Transverse colon (tissue), 4 donors: ENCODE results near the gene TTYH2. TPM values are rescaled to one million over a fixed set of nuclear protein-coding genes. Genes with fewer than 3 reads are reported as not detected.

Experiments used
- DNase-seq: peaks from one replicate; pipeline ENCODE4 v3.0.0-alpha.2; 2019
- H3K27ac ChIP-seq, 4 donors: fragments of 200-600 bp; sonication (generic); 2 replicates each; pipeline ENCODE4 v1.5.1; 2016 to 2018; ENCODE audit warnings: inconsistent platforms in 4 of 4
- H3K27me3 ChIP-seq: fragments of 200-600 bp; sonication (generic); 2 replicates; pipeline ENCODE4 v1.5.1; 2017; ENCODE audit warnings: inconsistent platforms
- H3K36me3 ChIP-seq, 4 donors: fragments of 200-600 bp; sonication (generic); 2 replicates each; pipeline ENCODE4 v1.5.1; 2017 to 2019; ENCODE audit warnings: inconsistent platforms in 4 of 4
- H3K4me1 ChIP-seq, 4 donors: fragments of 200-600 bp; sonication (generic); 2 replicates each; pipeline ENCODE4 v1.5.1; 2017 to 2020; ENCODE audit warnings: inconsistent platforms in 4 of 4
- H3K4me3 ChIP-seq, 4 donors: fragments of 200-600 bp; sonication (generic); 1 replicate in 1 of 4; 2 replicates in 3 of 4; pipeline versions ENCODE4 v1.5.1 to v1.6.1; 2017 to 2019; ENCODE audit warnings: inconsistent platforms in 4 of 4
- H3K9me3 ChIP-seq, 2 donors: fragments of 200-600 bp; sonication (generic); 2 replicates each; pipeline ENCODE4 v1.5.1; 2017 to 2019; ENCODE audit warnings: inconsistent platforms in 2 of 2
- EP300 ChIP-seq: sonication (generic); formaldehyde crosslinking; IDR thresholded peaks from one replicate; pipeline ENCODE4 v1.6.1; 2017; ENCODE audit warnings: antibody characterized with exemption, low read depth
- POLR2A ChIP-seq: fragments of 450-650 bp; IDR thresholded peaks from one replicate; pipeline ENCODE4 v1.6.1; 2016; ENCODE audit warnings: antibody characterized with exemption, mild to moderate bottlenecking, moderate library complexity
- POLR2AphosphoS5 ChIP-seq, 3 donors: sonication (generic); formaldehyde crosslinking; IDR thresholded peaks; one replicate each; pipeline ENCODE4 v1.6.1; 2016; ENCODE audit warnings: antibody characterized with exemption in 3 of 3
- WGBS, 2 donors: methylation state at CpG; one replicate each; pipeline ENCODE4 v1.1.5; 2018; ENCODE audit warnings: low coverage in 1 of 2; 5-methylcytosine and 5-hydroxymethylcytosine counted together
- in situ Hi-C, 4 donors: fragments of 200-750 bp; cut with MboI; loops; one replicate each; pipeline versions ENCODE4 v1.15.0 to v1.15.1; 2017; ENCODE audit warnings: low sequenced_read_pairs in 3 of 4, low pct_ligation_motif_present in 1 of 4, low pct_unique_long_range_greater_than_20kb in 1 of 4
- intact Hi-C: fragments of 100-400 bp; cut with DNase I; formaldehyde crosslinking; loops from one replicate; pipeline ENCODE4 v1.15.1; 2023; ENCODE audit warnings: low total_unique reads
- total RNA-seq, 4 donors: library from RNA; depleted of rRNA; stranded (reverse); fragments of >200 nt; gene quantifications; one replicate each; pipeline ENCODE4 v1.1.0, GENCODE V29; 2016
- TF ChIP-seq, protein P1 (sequence below), 5 experiments: fragments of 200-600 bp in 3 of 5; fragments of 450-650 bp in 2 of 5; sonication (generic) in 3 of 5; IDR thresholded peaks; 1 replicate in 2 of 5; 2 replicates in 3 of 5; pipeline ENCODE4 v1.5.1; 2016 to 2017; ENCODE audit warnings: antibody characterized with exemption in 5 of 5, inconsistent platforms in 3 of 5, mild to moderate bottlenecking in 2 of 5, moderate library complexity in 1 of 5

TTYH2 gene
- total RNA-seq, 4 donors from 2014 or later, result 0.37 to 5.2 (median 2.3) TPM

DNA sequence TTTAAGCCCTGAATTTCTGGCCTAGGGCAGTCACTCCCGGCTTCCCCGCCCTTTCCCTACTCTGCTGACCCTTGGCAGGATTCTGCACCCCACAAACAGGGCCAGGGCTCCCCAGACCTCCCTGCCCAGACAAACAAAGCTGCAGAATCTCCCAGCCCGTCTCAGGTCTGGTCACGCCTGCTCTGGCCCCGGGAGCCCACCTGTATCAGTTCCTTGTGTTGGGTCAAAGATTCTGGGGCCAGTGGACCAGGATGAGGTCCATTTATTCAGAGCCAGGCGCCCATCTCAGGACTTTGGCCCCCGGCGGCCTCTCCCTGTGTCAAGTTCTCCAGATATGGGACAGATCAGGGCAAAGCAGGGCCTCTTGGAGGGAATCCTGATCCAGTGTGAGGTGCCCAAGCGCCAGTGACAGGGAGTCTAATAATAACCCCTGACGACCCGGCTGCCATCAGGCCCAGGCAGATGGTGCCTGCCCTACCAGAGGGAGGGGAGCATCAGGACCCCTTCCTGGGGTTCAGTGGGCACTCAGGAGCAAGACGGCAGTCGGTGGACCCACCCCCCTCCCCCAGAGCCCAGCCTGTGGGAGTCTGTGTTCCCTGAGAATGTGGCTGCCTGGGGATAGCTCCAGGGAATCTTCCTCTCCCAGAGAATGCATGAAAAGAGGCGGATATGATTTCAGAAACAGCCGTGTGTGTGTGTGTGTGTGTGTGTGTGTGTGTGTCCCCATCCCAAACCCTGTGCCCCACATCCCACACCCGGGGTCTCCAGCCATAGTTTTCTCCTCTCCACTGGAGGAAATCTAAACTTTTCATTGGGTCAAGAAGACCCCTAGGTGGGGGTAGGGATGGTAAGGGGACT, 1.3 kb downstream of the TTYH2 start:
- in situ Hi-C loops, result loop anchor here in 2 of 4 donors (25.0 kb wide), 1 partner anchor 148 kb away; the partner anchor contains the start of genes BTBD17 (in 2 of the 2) and GPR142 (in 2 of the 2)
- Histone ChIP-seq H3K27me3 (peaks cover 10% of the 10 kb centered on the region), H3K27ac (peak overlapping the region in 2 of 4 donors; percentile 75 to 87), H3K4me3 (peak overlapping the region in 2 of 4 donors; percentile 48 to 59), H3K9me3 (no peaks in the 10 kb centered on the region), H3K4me1 (peaks cover 21 to 45% (median 35%) of the 10 kb centered on the region in 4 donors), H3K36me3 (peaks cover 0 to 5% (median 2%) of the 10 kb centered on the region in 4 donors)
- TF ChIP-seq POLR2A (no peak), POLR2AphosphoS5 (IDR thresholded peaks at IDR 0.05) (no peak), EP300 (no peak)
- TF ChIP-seq, protein P1, sequence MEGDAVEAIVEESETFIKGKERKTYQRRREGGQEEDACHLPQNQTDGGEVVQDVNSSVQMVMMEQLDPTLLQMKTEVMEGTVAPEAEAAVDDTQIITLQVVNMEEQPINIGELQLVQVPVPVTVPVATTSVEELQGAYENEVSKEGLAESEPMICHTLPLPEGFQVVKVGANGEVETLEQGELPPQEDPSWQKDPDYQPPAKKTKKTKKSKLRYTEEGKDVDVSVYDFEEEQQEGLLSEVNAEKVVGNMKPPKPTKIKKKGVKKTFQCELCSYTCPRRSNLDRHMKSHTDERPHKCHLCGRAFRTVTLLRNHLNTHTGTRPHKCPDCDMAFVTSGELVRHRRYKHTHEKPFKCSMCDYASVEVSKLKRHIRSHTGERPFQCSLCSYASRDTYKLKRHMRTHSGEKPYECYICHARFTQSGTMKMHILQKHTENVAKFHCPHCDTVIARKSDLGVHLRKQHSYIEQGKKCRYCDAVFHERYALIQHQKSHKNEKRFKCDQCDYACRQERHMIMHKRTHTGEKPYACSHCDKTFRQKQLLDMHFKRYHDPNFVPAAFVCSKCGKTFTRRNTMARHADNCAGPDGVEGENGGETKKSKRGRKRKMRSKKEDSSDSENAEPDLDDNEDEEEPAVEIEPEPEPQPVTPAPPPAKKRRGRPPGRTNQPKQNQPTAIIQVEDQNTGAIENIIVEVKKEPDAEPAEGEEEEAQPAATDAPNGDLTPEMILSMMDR (IDR thresholded peaks at IDR 0.05), result no peak
- 72% methylated on average over 13 of the region's 16 CpGs; no CpG with 5 or more reads in 1 of the 2 donors for WGBS, 2 donors
- DNase-seq, result no peak
- intact Hi-C loops, result loop anchor here (10.0 kb wide), 1 partner anchor 230 kb away; no protein-coding TSS in a partner anchor

DNA sequence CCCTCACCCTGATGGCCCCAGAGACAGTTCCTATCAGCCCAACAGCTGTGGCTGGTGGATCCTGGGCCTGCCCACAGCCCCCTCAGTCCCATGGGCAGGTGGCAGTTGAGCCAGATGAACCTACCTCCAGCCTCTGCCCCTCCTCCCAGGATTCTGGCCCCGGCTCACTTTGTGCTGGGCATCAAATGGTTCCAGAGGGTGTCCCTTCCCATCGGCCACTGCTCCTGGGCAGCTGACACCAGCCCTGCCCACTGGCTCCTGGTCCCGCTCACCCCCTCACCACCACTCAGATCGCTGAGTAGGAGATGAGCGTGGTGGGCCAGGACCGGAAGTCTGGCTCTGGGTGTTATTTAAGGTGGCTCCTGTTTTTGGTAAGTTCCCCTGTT, 2.0 kb downstream of the TTYH2 start:
- Histone ChIP-seq H3K4me3 (no peak overlapping the region), H3K9me3 (no peaks in the 10 kb centered on the region), H3K27me3 (peaks cover 10% of the 10 kb centered on the region), H3K4me1 (peaks cover 21 to 42% (median 33%) of the 10 kb centered on the region in 4 donors), H3K27ac (no peak overlapping the region), H3K36me3 (no peaks in the 10 kb centered on the region)
- WGBS, 2 donors, result 76% methylated on average over 5 of the region's 6 CpGs; no CpG with 5 or more reads in 1 of the 2 donors
- in situ Hi-C loops, result loop anchor here in 2 of 4 donors (25.0 kb wide), 1 partner anchor 147 kb away; the partner anchor contains the start of genes BTBD17 (in 2 of the 2) and GPR142 (in 2 of the 2)
- intact Hi-C loops, result loop anchor here (10.0 kb wide), 1 partner anchor 229 kb away; no protein-coding TSS in a partner anchor
- no peak for DNase-seq
- TF ChIP-seq POLR2AphosphoS5 (IDR thresholded peaks at IDR 0.05), result no peak
- TF ChIP-seq POLR2A, result no peak
- TF ChIP-seq, protein P1 (IDR thresholded peaks at IDR 0.05), result no peak
- no peak for TF ChIP-seq EP300

DNA sequence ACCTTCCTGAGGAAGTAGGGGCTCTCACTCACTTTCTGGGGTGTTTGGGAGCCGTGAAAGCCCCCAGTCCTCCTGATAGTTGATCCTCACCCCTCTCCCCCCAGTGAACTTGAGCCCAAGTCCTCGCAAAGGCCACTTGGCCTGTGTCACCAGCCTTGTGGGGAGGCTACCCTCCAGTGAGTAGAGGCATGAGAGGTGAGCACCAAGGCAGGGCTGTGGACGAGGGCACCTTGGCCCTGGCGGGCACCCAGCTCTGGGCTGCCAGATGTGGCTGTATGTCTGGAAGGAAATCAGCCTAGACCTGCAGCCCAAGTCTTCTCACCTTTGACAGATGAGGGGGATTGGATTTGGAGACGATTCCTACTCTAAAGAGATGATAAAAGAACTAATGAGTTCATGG, 3.1 kb downstream of the TTYH2 start:
- in situ Hi-C loops (loop anchor here in 2 of 4 donors (25.0 kb wide), 1 partner anchor 146 kb away; the partner anchor contains the start of genes BTBD17 (in 2 of the 2) and GPR142 (in 2 of the 2)), intact Hi-C loops (loop anchor here (10.0 kb wide), 1 partner anchor 228 kb away; no protein-coding TSS in a partner anchor)
- TF ChIP-seq, protein P1 (IDR thresholded peaks at IDR 0.05), result no peak
- no peak for TF ChIP-seq EP300
- no peak for TF ChIP-seq POLR2A
- no peak for TF ChIP-seq POLR2AphosphoS5 (IDR thresholded peaks at IDR 0.05)
- H3K4me3 ChIP-seq, result no peak overlapping the region
- WGBS, 2 donors, result 60 to 70% methylated on average over 2 to 5 of the region's 5 CpGs
- no peak for DNase-seq
- no peak overlapping the region for H3K27ac ChIP-seq
- no peaks in the 10 kb centered on the region for H3K36me3 ChIP-seq
- peaks cover 10% of the 10 kb centered on the region for H3K27me3 ChIP-seq
- no peaks in the 10 kb centered on the region for H3K9me3 ChIP-seq
- H3K4me1 ChIP-seq, result peaks cover 13 to 30% (median 26%) of the 10 kb centered on the region in 4 donors

DNA sequence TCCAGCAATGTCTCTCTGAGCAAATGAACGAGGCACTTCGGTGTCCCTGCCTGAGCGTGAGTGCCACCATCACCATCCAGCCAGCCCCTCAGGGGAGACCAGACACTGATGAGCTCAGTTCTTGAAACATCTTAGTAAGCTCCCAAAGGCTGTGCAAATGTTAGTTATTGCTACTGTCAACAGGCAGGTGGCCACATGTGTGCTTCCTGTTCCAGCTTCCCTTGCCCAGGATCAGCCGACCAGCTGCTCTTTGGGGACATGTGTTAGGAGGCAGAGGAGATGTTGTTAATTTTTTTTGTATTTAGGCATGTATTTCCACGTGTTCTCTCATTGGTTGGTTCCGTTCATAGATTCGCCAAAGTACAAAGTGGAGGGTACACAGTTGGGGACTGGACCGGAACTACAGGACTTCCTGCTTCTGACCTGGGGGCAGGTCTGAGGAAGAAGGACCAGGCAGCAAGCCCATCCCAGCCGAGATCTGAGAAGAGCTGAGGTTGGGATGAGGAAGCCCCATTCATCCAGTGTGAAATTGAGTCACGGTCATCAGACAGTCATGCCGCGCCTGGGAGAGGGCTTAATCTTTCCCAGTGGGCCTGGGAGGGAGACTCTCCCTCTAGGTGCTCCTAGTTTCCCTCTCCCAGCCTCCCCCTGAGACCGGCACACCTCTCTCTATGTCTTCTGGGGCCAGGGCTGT, 3.8 kb downstream of the TTYH2 start:
- 60 to 78% methylated on average over 1 to 13 of the region's 13 CpGs for WGBS, 2 donors
- H3K4me3 ChIP-seq, result no peak overlapping the region
- no peaks in the 10 kb centered on the region for H3K9me3 ChIP-seq
- DNase-seq, result no peak
- H3K27me3 ChIP-seq, result peaks cover 10% of the 10 kb centered on the region
- intact Hi-C loops (loop anchor here (10.0 kb wide), 1 partner anchor 228 kb away; no protein-coding TSS in a partner anchor), in situ Hi-C loops (loop anchor here in 2 of 4 donors (25.0 kb wide), 1 partner anchor 145 kb away; the partner anchor contains the start of genes BTBD17 (in 2 of the 2) and GPR142 (in 2 of the 2))
- peaks cover 11 to 23% (median 20%) of the 10 kb centered on the region in 4 donors for H3K4me1 ChIP-seq
- TF ChIP-seq, protein P1 (IDR thresholded peaks at IDR 0.05), result no peak
- TF ChIP-seq POLR2A (no peak), POLR2AphosphoS5 (IDR thresholded peaks at IDR 0.05) (no peak), EP300 (no peak)
- H3K36me3 ChIP-seq, result no peaks in the 10 kb centered on the region
- H3K27ac ChIP-seq, result no peak overlapping the region
